HepG2 (cell line): ENCODE results near the gene TOM1L2. TPM values are rescaled to one million over a fixed set of nuclear protein-coding genes. Genes with fewer than 3 reads are reported as not detected.
A peak's percentile ranks its signal among the peaks of the same experiment; 100 is the strongest.

ENCODE experiments used
- ATF1 ChIP-seq: IDR thresholded peaks from 2 replicates; pipeline ENCODE4 v1.6.1; 2016; ENCODE audit warnings: mild to moderate bottlenecking, control low read depth
- CHCHD3 ChIP-seq: sonication (generic); formaldehyde crosslinking; IDR thresholded peaks from 2 replicates; pipeline ENCODE4 v1.8.0; 2022; ENCODE audit warnings: mild to moderate bottlenecking, missing genetic modification reagents, moderate library complexity
- HNRNPLL ChIP-seq: fragments of 200-400 bp; formaldehyde crosslinking; IDR thresholded peaks from 2 replicates; pipeline ENCODE4 v1.6.1; 2017; ENCODE audit warnings: mild to moderate bottlenecking, low read depth, low read length; ENCODE audit not compliant: poor library complexity, severe bottlenecking
- KDM4B ChIP-seq: sonication (generic); formaldehyde crosslinking; IDR thresholded peaks from 2 replicates; pipeline ENCODE4 v1.4.0; 2020; ENCODE audit warnings: missing genetic modification reagents
- KDM5B ChIP-seq: sonication (generic); formaldehyde crosslinking; IDR thresholded peaks from 2 replicates; pipeline ENCODE4 v1.4.0; 2020; ENCODE audit warnings: missing genetic modification reagents, mild to moderate bottlenecking, borderline replicate concordance
- KLF11 ChIP-seq: IDR thresholded peaks from 2 replicates; pipeline ENCODE4 v1.6.1; 2016; ENCODE audit warnings: missing compliant biosample characterization
- LCORL ChIP-seq, 2 experiments: fragments of 450-650 bp in 1 of 2; sonication (generic) in 1 of 2; formaldehyde crosslinking in 1 of 2; IDR thresholded peaks; 2 replicates each; pipeline versions ENCODE4 v1.5.0 to v1.6.1; 2017 to 2020; ENCODE audit warnings: antibody characterized with exemption in 1 of 2, missing genetic modification reagents in 1 of 2
- MEIS2 ChIP-seq: sonication (generic); formaldehyde crosslinking; IDR thresholded peaks from 2 replicates; pipeline ENCODE4 v1.9.0; 2021; ENCODE audit warnings: mild to moderate bottlenecking, missing genetic modification reagents
- NR1H2 ChIP-seq: sonication (generic); formaldehyde crosslinking; IDR thresholded peaks from 2 replicates; pipeline ENCODE4 v1.8.1; 2022; ENCODE audit warnings: low read depth, missing genetic modification reagents, borderline replicate concordance
- PHF20 ChIP-seq: sonication (generic); formaldehyde crosslinking; IDR thresholded peaks from 2 replicates; pipeline ENCODE4 v1.5.0; 2020; ENCODE audit warnings: mild to moderate bottlenecking, missing genetic modification reagents
- PRDM10 ChIP-seq: sonication (generic); formaldehyde crosslinking; IDR thresholded peaks from 2 replicates; pipeline ENCODE4 v1.4.0; 2020; ENCODE audit warnings: low read depth, missing genetic modification reagents
- SNRNP70 ChIP-seq: fragments of 200-400 bp; formaldehyde crosslinking; IDR thresholded peaks from 2 replicates; pipeline ENCODE4 v1.6.1; 2017; ENCODE audit warnings: mild to moderate bottlenecking, low read depth, low read length, moderate library complexity
- SOX5 ChIP-seq: IDR thresholded peaks from 2 replicates; pipeline ENCODE4 v1.6.1; 2016; ENCODE audit warnings: borderline replicate concordance
- TCF12 ChIP-seq, 2 experiments: fragments of 450-650 bp in 1 of 2; sonication (generic) in 1 of 2; formaldehyde crosslinking in 1 of 2; IDR thresholded peaks; 2 replicates each; pipeline versions ENCODE4 v1.6.1 to v1.8.0; 2017 to 2022; ENCODE audit warnings: antibody characterized with exemption in 1 of 2, mild to moderate bottlenecking in 1 of 2, missing genetic modification reagents in 1 of 2, moderate library complexity in 1 of 2
- TRIM22 ChIP-seq: fragments of 450-650 bp; IDR thresholded peaks from 2 replicates; pipeline ENCODE4 v1.6.1; 2017
- ZBTB7B ChIP-seq: sonication (generic); formaldehyde crosslinking; IDR thresholded peaks from 2 replicates; pipeline ENCODE4 v1.4.0; 2020; ENCODE audit warnings: missing genetic modification reagents
- ZC3H13 ChIP-seq: sonication (generic); formaldehyde crosslinking; IDR thresholded peaks from 2 replicates; pipeline ENCODE4 v1.8.1; 2023; ENCODE audit warnings: mild to moderate bottlenecking, missing genetic modification reagents, moderate library complexity
- polyA plus RNA-seq, 8 experiments: library from polyadenylated mRNA; depleted of rRNA in 3 of 8; stranded (reverse) in 7 of 8; unstranded in 1 of 8; fragments of >200 nt; fragmentation: Illumina TruSeq in 4 of 8; extraction: Trizol in 4 of 8; gene quantifications; 2 replicates each; pipeline versions ENCODE4 v1.2.1 to v1.2.3, GENCODE V29; 2011 to 2016; ENCODE audit warnings: low read depth in 4 of 8, missing spikeins in 1 of 8, mixed read lengths in 1 of 8; ENCODE audit not compliant: insufficient read depth in 1 of 8
- total RNA-seq, 5 experiments: library from RNA; depleted of rRNA; stranded (reverse); fragments of >200 nt; fragmentation: Illumina TruSeq; extraction: Trizol; gene quantifications; 2 replicates each; pipeline ENCODE4 v1.2.3, GENCODE V29; 2016; ENCODE audit warnings: low read depth in 1 of 5
- TF ChIP-seq, protein P1 (sequence below): sonication (generic); formaldehyde crosslinking; IDR thresholded peaks from 2 replicates; pipeline ENCODE4 v1.5.1; 2020; ENCODE audit warnings: mild to moderate bottlenecking, missing genetic modification reagents, borderline replicate concordance

The TOM1L2 gene
- total and polyA plus RNA-seq, 2 of the 13 experiments (the other 11 are each of a cell fraction or from before 2014, with no cell fraction given) = 4.7 to 7.4 TPM

DNA sequence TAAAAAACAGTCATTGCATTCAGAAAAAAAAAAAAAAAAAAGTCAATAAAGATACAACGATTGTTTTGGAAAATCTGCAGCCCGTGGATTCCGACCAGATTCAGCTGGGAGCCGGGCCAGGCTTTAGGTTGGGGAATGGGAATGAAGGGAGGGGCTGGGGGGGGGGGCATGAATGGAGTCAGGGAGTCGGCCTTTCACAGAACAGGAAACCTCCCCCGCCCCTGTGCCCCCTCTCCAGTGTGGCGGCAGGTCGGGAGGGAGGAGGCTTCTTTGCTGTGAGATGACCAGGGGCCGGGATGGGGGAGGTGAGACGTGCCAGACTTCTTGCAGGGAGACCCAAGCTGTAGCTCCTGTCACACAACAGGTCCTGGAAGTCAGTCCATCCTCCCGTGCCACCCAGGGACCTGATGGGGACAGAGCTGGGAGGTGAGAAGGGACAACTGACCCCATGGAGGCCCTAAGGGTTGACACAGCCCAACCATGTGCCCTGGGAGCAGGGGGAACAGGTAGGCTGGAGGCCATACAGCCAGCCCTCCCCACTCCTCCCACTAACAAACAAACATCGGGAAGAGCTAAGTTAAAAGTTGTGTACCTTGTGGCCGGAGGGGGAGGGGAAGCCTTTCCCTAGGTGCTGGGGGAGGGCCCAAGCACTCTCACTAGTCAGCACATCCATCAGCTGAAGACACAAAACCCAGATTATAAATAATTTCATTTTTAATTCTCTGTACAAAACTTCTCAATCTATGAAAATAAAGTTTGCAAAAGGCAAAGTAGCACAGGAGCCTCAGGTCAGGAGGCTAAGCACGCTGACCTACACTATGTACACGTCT, 160.6 kb downstream of the TOM1L2 start (continued):
- peak; percentile 90 for TF ChIP-seq PRDM10 (CRISPR knock-in tag)
- no peak for TF ChIP-seq NR1H2 (CRISPR knock-in tag)
- no peak for TF ChIP-seq ATF1 (CRISPR knock-in tag)
- TF ChIP-seq SOX5 (CRISPR knock-in tag) = peak; percentile 60; the same call in 1 of the 2 replicates
- TF ChIP-seq PHF20 (CRISPR knock-in tag) = no peak
- TF ChIP-seq KDM5B (CRISPR knock-in tag) = 0 out of 2 replicates have a peak, but pooled peaks have one; percentile 2
- TF ChIP-seq KDM4B (CRISPR knock-in tag) = no peak
- no peak for TF ChIP-seq KLF11
- no peak for TF ChIP-seq LCORL (IDR thresholded peaks at IDR 0.05)
- TF ChIP-seq LCORL (CRISPR knock-in tag; IDR thresholded peaks at IDR 0.05) = peak; percentile 77
- TF ChIP-seq, protein P1, sequence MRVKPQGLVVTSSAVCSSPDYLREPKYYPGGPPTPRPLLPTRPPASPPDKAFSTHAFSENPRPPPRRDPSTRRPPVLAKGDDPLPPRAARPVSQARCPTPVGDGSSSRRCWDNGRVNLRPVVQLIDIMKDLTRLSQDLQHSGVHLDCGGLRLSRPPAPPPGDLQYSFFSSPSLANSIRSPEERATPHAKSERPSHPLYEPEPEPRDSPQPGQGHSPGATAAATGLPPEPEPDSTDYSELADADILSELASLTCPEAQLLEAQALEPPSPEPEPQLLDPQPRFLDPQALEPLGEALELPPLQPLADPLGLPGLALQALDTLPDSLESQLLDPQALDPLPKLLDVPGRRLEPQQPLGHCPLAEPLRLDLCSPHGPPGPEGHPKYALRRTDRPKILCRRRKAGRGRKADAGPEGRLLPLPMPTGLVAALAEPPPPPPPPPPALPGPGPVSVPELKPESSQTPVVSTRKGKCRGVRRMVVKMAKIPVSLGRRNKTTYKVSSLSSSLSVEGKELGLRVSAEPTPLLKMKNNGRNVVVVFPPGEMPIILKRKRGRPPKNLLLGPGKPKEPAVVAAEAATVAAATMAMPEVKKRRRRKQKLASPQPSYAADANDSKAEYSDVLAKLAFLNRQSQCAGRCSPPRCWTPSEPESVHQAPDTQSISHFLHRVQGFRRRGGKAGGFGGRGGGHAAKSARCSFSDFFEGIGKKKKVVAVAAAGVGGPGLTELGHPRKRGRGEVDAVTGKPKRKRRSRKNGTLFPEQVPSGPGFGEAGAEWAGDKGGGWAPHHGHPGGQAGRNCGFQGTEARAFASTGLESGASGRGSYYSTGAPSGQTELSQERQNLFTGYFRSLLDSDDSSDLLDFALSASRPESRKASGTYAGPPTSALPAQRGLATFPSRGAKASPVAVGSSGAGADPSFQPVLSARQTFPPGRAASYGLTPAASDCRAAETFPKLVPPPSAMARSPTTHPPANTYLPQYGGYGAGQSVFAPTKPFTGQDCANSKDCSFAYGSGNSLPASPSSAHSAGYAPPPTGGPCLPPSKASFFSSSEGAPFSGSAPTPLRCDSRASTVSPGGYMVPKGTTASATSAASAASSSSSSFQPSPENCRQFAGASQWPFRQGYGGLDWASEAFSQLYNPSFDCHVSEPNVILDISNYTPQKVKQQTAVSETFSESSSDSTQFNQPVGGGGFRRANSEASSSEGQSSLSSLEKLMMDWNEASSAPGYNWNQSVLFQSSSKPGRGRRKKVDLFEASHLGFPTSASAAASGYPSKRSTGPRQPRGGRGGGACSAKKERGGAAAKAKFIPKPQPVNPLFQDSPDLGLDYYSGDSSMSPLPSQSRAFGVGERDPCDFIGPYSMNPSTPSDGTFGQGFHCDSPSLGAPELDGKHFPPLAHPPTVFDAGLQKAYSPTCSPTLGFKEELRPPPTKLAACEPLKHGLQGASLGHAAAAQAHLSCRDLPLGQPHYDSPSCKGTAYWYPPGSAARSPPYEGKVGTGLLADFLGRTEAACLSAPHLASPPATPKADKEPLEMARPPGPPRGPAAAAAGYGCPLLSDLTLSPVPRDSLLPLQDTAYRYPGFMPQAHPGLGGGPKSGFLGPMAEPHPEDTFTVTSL (CRISPR knock-in tag) = peak; percentile 24; the same call in 1 of the 2 replicates
- no peak for TF ChIP-seq HNRNPLL
- no peak for TF ChIP-seq ZBTB7B
- TF ChIP-seq TRIM22 = no peak
- no peak for TF ChIP-seq SNRNP70
- no peak for TF ChIP-seq TCF12 (IDR thresholded peaks at IDR 0.05)
- no peak for TF ChIP-seq TCF12 (CRISPR knock-in tag; IDR thresholded peaks at IDR 0.05)
- TF ChIP-seq CHCHD3 (CRISPR knock-in tag) = no peak
- TF ChIP-seq ZC3H13 (CRISPR knock-in tag) = no peak
- no peak for TF ChIP-seq MEIS2 (CRISPR knock-in tag)
